HFF-Myc (cell line): ENCODE measurements around the gene TLE1.
"Not testable (repeated sequence)": the region's sequence is repeated elsewhere in the genome, so short reads cannot be mapped to it uniquely, and the experiment has no call there.

Experiments used
- DNase-seq: peaks from one replicate; pipeline ENCODE4 v3.0.0-alpha.2; 2011; ENCODE audit warnings: low read depth; ENCODE audit errors: extremely low read depth
- H3K4me3 ChIP-seq: replicated peaks from 2 replicates; pipeline ENCODE4 v1.5.1; 2011; ENCODE audit warnings: low read depth, mild to moderate bottlenecking, control low read depth, low read length
- TF ChIP-seq, protein P1 (sequence below): IDR thresholded peaks from 2 replicates; pipeline ENCODE4 v1.5.1; 2012; ENCODE audit warnings: mild to moderate bottlenecking, low read depth, low read length, control low read depth; ENCODE audit errors: missing control alignments

TLE1 gene

GRCh38 chr9:81597419-81598122, 91.8 kb downstream of the TLE1 start:
- DNase-seq: no peak
- TF ChIP-seq, protein P1, sequence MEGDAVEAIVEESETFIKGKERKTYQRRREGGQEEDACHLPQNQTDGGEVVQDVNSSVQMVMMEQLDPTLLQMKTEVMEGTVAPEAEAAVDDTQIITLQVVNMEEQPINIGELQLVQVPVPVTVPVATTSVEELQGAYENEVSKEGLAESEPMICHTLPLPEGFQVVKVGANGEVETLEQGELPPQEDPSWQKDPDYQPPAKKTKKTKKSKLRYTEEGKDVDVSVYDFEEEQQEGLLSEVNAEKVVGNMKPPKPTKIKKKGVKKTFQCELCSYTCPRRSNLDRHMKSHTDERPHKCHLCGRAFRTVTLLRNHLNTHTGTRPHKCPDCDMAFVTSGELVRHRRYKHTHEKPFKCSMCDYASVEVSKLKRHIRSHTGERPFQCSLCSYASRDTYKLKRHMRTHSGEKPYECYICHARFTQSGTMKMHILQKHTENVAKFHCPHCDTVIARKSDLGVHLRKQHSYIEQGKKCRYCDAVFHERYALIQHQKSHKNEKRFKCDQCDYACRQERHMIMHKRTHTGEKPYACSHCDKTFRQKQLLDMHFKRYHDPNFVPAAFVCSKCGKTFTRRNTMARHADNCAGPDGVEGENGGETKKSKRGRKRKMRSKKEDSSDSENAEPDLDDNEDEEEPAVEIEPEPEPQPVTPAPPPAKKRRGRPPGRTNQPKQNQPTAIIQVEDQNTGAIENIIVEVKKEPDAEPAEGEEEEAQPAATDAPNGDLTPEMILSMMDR: no peak
- no peak overlapping the region for H3K4me3 ChIP-seq

DNA sequence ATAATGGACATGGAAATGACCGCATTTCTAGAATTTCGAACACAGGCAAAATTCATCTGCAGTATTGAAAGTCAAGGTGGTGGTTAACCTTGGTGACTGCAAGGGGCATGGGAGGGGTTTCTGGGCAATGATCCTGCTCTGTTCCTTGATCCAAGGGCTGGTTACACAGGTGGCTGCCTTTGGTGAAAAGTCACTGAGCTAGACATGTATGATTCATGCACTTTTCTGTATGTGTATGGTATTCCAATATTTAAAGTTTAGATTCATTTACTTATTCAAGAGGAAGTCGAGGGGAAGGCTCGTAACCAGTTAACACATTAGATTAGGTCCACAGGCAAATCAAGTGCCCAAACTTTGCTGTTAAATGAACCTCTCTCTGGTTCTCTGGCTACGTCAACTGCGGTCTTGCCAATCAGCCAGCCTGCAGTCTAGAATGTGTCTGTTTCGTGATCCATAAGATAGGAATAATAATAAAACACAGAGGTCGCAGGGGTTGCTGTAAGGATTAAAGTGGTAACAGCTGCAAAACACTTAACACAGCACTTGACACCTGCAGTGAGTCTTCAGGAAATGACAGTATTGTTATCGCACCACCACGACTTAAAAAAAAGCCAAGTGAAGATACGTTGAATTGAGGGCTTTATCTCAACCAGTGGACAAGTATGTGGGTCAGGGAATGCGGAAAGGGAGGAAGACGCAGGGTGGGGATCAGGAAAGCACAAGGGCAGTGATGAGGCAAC, 92.5 kb downstream of the TLE1 start:
- no peak overlapping the region for H3K4me3 ChIP-seq
- TF ChIP-seq, protein P1: no peak
- DNase-seq: no peak

DNA sequence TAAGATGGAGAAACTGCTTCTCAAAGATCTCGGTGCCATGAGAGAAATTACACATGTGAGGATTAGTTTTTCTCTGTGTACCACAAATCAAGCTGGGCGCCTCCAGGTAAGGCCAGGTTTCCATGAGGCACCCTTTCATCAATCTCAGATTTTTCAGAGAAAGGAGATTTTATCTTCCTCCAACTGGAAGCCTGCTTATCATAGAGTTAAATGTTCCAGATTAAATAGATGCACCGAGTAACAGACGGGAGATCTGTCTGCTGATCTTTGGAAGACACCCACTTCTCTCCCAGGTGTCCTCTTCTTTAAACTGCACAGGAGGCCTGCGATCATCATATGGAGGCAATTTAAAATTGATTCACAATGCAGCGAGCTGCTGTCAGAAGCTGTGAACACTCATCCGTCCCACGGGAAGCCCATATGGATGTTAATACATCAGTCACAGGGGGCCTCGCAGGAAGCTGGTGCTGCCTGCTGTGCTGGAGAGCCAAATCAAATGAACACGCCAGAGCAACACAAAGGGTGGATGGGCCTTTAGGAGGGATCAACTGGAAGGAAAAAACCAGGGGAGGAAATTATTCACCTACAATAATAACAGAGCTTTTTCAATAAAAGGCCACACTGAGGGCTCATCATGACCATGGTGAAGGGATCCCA, 93.3 kb downstream of the TLE1 start:
- DNase-seq: no peak
- no peak overlapping the region for H3K4me3 ChIP-seq
- TF ChIP-seq, protein P1: no peak

GRCh38 chr9:81595293-81595692, 94.1 kb downstream of the TLE1 start:
- not testable (repeated sequence) for H3K4me3 ChIP-seq, DNase-seq

- TF ChIP-seq, protein P1: no peak
- H3K4me3 ChIP-seq: no peak overlapping the region
- no peak for DNase-seq
Observed at GRCh38 chr9:81594415-81594814, 94.9 kb downstream of the TLE1 start.

GRCh38 chr9:81592887-81593266, 96.5 kb downstream of the TLE1 start:
- TF ChIP-seq, protein P1: no peak
- no peak for DNase-seq

GRCh38 chr9:81591791-81592190, 97.6 kb downstream of the TLE1 start:
- TF ChIP-seq, protein P1: no peak
- DNase-seq: no peak
- H3K4me3 ChIP-seq: no peak overlapping the region

More at GRCh38 chr9:81592887-81593266, 96.5 kb downstream of the TLE1 start:
- no peak overlapping the region for H3K4me3 ChIP-seq
